ENCODE data around the gene FRAS1. TPM values are rescaled to one million over a fixed set of nuclear protein-coding genes. Genes with fewer than 3 reads are reported as not detected.

Gene FRAS1
- polyA plus RNA-seq, 1 donor from 2014 or later: 2.8 TPM

GRCh38 chr4:78213218-78213617 is 156.1 kb downstream of the FRAS1 start:
- no peak overlapping the region for H3K27ac ChIP-seq (ENCODE audit: low read length)
- no peak overlapping the region for H3K4me2 ChIP-seq (ENCODE audit: low read length)
- no peaks in the 10 kb centered on the region for H3K9me2 ChIP-seq (ENCODE audit: insufficient read depth, low read length)
- no peaks in the 10 kb centered on the region for H3K27me3 ChIP-seq (ENCODE audit: insufficient read depth, low read depth, low read length)
- no peaks in the 10 kb centered on the region for H3K9me3 ChIP-seq (ENCODE audit: low read length)
- no peak overlapping the region for H3K9ac ChIP-seq (ENCODE audit: low read length)
- no peaks in the 10 kb centered on the region for H4K20me1 ChIP-seq (ENCODE audit: insufficient read depth)
- no peak overlapping the region for H2AFZ ChIP-seq (ENCODE audit: low read depth, low read length)
- H3K4me3 ChIP-seq (ENCODE audit: low read length): no peak overlapping the region
- H3K36me3 ChIP-seq (ENCODE audit: insufficient read depth, low read length): no peaks in the 10 kb centered on the region
- TF ChIP-seq SMC3 (conservative IDR thresholded peaks at IDR 0.05; ENCODE audit: poor library complexity): no peak
- no peak for TF ChIP-seq RAD21 (conservative IDR thresholded peaks at IDR 0.05)
- TF ChIP-seq TAF1 (IDR thresholded peaks at IDR 0.05; ENCODE audit: low read depth): no peak
- no peak for TF ChIP-seq MXI1 (conservative IDR thresholded peaks at IDR 0.05; ENCODE audit: poor library complexity, severe bottlenecking)
- TF ChIP-seq EZH2 (IDR thresholded peaks at IDR 0.05; ENCODE audit: borderline replicate concordance, insufficient read depth, low read length, poor library complexity, severe bottlenecking): no peak
- TF ChIP-seq REST (IDR thresholded peaks at IDR 0.05; ENCODE audit: borderline replicate concordance): no peak
- TF ChIP-seq CTCF (IDR thresholded peaks at IDR 0.05; ENCODE audit: poor library complexity, severe bottlenecking): no peak
- TF ChIP-seq POLR2AphosphoS5 (IDR thresholded peaks at IDR 0.05): no peak
- TF ChIP-seq EP300 (conservative IDR thresholded peaks at IDR 0.05; ENCODE audit: poor library complexity, severe bottlenecking): no peak
- H3F3A ChIP-seq (ENCODE audit: insufficient read depth, low read length, poor library complexity, severe bottlenecking): no peaks in the 10 kb centered on the region
- H3K79me2 ChIP-seq (replicated peaks; ENCODE audit: insufficient read depth, low read length): no peaks in the 10 kb centered on the region

- no peak overlapping the region for H3K4me2 ChIP-seq (ENCODE audit: low read length)
- no peaks in the 10 kb centered on the region for H3F3A ChIP-seq (ENCODE audit: insufficient read depth, low read length, poor library complexity, severe bottlenecking)
- no peak overlapping the region for H3K4me3 ChIP-seq (ENCODE audit: low read length)
- H3K79me2 ChIP-seq (replicated peaks; ENCODE audit: insufficient read depth, low read length): no peaks in the 10 kb centered on the region
- no peaks in the 10 kb centered on the region for H4K20me1 ChIP-seq (ENCODE audit: insufficient read depth)
- H3K27me3 ChIP-seq (ENCODE audit: insufficient read depth, low read depth, low read length): no peaks in the 10 kb centered on the region
- H3K36me3 ChIP-seq (ENCODE audit: insufficient read depth, low read length): no peaks in the 10 kb centered on the region
- H3K9me3 ChIP-seq (ENCODE audit: low read length): no peaks in the 10 kb centered on the region
- H3K9ac ChIP-seq (ENCODE audit: low read length): no peak overlapping the region
- H3K27ac ChIP-seq (ENCODE audit: low read length): no peak overlapping the region
- TF ChIP-seq MXI1 (conservative IDR thresholded peaks at IDR 0.05; ENCODE audit: poor library complexity, severe bottlenecking) (no peak), RAD21 (conservative IDR thresholded peaks at IDR 0.05) (no peak)
- H3K9me2 ChIP-seq (ENCODE audit: insufficient read depth, low read length): no peaks in the 10 kb centered on the region
- H2AFZ ChIP-seq (ENCODE audit: low read depth, low read length): no peak overlapping the region
Measured at GRCh38 chr4:78214078-78214477, 157.0 kb downstream of the FRAS1 start.

GRCh38 chr4:78217557-78217956 is 160.4 kb downstream of the FRAS1 start:
- TF ChIP-seq SMC3 (conservative IDR thresholded peaks at IDR 0.05; ENCODE audit: poor library complexity): no peak
- TF ChIP-seq RAD21 (conservative IDR thresholded peaks at IDR 0.05): no peak
- no peak for TF ChIP-seq CTCF (IDR thresholded peaks at IDR 0.05; ENCODE audit: poor library complexity, severe bottlenecking)
- TF ChIP-seq MXI1 (conservative IDR thresholded peaks at IDR 0.05; ENCODE audit: poor library complexity, severe bottlenecking): no peak
- TF ChIP-seq TAF1 (IDR thresholded peaks at IDR 0.05; ENCODE audit: low read depth): no peak
- TF ChIP-seq REST (IDR thresholded peaks at IDR 0.05; ENCODE audit: borderline replicate concordance): no peak
- TF ChIP-seq POLR2AphosphoS5 (IDR thresholded peaks at IDR 0.05): no peak
- TF ChIP-seq EP300 (conservative IDR thresholded peaks at IDR 0.05; ENCODE audit: poor library complexity, severe bottlenecking): no peak
- TF ChIP-seq EZH2 (IDR thresholded peaks at IDR 0.05; ENCODE audit: borderline replicate concordance, insufficient read depth, low read length, poor library complexity, severe bottlenecking): no peak
- H3K36me3 ChIP-seq (ENCODE audit: insufficient read depth, low read length): no peaks in the 10 kb centered on the region
- no peak overlapping the region for H3K4me2 ChIP-seq (ENCODE audit: low read length)
- no peak overlapping the region for H2AFZ ChIP-seq (ENCODE audit: low read depth, low read length)
- no peaks in the 10 kb centered on the region for H3K9me3 ChIP-seq (ENCODE audit: low read length)
- H3K9ac ChIP-seq (ENCODE audit: low read length): no peak overlapping the region
- H4K20me1 ChIP-seq (ENCODE audit: insufficient read depth): no peaks in the 10 kb centered on the region
- H3K9me2 ChIP-seq (ENCODE audit: insufficient read depth, low read length): no peaks in the 10 kb centered on the region
- H3K79me2 ChIP-seq (replicated peaks; ENCODE audit: insufficient read depth, low read length): no peaks in the 10 kb centered on the region
- no peak overlapping the region for H3K27ac ChIP-seq (ENCODE audit: low read length)
- no peaks in the 10 kb centered on the region for H3F3A ChIP-seq (ENCODE audit: insufficient read depth, low read length, poor library complexity, severe bottlenecking)
- H3K4me3 ChIP-seq (ENCODE audit: low read length): no peak overlapping the region
- peaks cover 5% of the 10 kb centered on the region for H3K27me3 ChIP-seq (ENCODE audit: insufficient read depth, low read depth, low read length)

All from neural cell (in vitro differentiated cells).